NB4 (cell line): ENCODE measurements around the gene STK32B.

ENCODE experiments used
- MYC ChIP-seq: IDR thresholded peaks from 2 replicates; pipeline ENCODE4 v1.6.1; 2011; ENCODE audit warnings: low read depth, low read length
- POLR2A ChIP-seq: IDR thresholded peaks from 2 replicates; pipeline ENCODE4 v1.6.1; 2011; ENCODE audit warnings: mild to moderate bottlenecking; ENCODE audit not compliant: insufficient read length; ENCODE audit errors: extremely low read depth
- TF ChIP-seq, protein P1 (sequence below): IDR thresholded peaks from one replicate; pipeline ENCODE4 v1.5.1; 2012; ENCODE audit warnings: low read depth, low read length
- TF ChIP-seq, protein P2 (sequence below): IDR thresholded peaks from 2 replicates; pipeline ENCODE4 v1.6.1; 2011; ENCODE audit warnings: low read depth, low read length

DNA sequence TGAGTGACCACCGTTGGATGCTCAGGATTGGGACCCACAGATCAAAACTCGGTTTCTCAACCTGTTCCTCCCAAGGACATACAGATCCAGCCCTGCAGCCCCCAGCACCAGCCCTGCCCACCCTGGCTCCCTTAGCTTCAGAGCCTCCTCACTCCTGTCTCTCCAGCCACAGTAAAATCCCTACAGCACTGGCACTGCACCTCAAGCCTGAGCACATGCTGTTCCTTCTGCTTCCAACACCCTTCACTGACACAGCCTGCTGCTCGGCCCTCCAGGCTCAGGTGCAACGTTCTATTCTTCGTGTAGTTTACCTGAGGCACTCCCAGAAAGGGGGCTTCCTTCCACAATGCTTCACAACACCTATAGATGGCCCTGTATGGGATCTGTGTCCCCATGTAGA, 493.5 kb downstream of the STK32B start:
- TF ChIP-seq, protein P1, sequence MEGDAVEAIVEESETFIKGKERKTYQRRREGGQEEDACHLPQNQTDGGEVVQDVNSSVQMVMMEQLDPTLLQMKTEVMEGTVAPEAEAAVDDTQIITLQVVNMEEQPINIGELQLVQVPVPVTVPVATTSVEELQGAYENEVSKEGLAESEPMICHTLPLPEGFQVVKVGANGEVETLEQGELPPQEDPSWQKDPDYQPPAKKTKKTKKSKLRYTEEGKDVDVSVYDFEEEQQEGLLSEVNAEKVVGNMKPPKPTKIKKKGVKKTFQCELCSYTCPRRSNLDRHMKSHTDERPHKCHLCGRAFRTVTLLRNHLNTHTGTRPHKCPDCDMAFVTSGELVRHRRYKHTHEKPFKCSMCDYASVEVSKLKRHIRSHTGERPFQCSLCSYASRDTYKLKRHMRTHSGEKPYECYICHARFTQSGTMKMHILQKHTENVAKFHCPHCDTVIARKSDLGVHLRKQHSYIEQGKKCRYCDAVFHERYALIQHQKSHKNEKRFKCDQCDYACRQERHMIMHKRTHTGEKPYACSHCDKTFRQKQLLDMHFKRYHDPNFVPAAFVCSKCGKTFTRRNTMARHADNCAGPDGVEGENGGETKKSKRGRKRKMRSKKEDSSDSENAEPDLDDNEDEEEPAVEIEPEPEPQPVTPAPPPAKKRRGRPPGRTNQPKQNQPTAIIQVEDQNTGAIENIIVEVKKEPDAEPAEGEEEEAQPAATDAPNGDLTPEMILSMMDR: no peak
- TF ChIP-seq, protein P2, sequence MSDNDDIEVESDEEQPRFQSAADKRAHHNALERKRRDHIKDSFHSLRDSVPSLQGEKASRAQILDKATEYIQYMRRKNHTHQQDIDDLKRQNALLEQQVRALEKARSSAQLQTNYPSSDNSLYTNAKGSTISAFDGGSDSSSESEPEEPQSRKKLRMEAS: no peak
- TF ChIP-seq POLR2A (no peak), MYC (no peak)
